WI38 (cell line): ENCODE data around the gene NUPR1.
"Not testable (repeated sequence)": the region's sequence is repeated elsewhere in the genome, so short reads cannot be mapped to it uniquely, and the experiment has no call there.

Experiments
- H3K4me3 ChIP-seq: 2 replicates; pipeline ENCODE4 v1.5.1; 2011; ENCODE audit warnings: low read depth, mild to moderate bottlenecking, control low read depth, low read length
- CTCF ChIP-seq: IDR thresholded peaks from 2 replicates; pipeline ENCODE4 v1.5.1; 2012; ENCODE audit warnings: low read depth, mild to moderate bottlenecking, control low read depth, low read length

Gene NUPR1

GRCh38 chr16:28505489-28506137, 33.2 kb downstream of the NUPR1 start:
- TF ChIP-seq CTCF, result no peak
- H3K4me3 ChIP-seq, result no peak overlapping the region

GRCh38 chr16:28504707-28505404, 33.9 kb downstream of the NUPR1 start:
- no peak overlapping the region for H3K4me3 ChIP-seq
- no peak for TF ChIP-seq CTCF

DNA sequence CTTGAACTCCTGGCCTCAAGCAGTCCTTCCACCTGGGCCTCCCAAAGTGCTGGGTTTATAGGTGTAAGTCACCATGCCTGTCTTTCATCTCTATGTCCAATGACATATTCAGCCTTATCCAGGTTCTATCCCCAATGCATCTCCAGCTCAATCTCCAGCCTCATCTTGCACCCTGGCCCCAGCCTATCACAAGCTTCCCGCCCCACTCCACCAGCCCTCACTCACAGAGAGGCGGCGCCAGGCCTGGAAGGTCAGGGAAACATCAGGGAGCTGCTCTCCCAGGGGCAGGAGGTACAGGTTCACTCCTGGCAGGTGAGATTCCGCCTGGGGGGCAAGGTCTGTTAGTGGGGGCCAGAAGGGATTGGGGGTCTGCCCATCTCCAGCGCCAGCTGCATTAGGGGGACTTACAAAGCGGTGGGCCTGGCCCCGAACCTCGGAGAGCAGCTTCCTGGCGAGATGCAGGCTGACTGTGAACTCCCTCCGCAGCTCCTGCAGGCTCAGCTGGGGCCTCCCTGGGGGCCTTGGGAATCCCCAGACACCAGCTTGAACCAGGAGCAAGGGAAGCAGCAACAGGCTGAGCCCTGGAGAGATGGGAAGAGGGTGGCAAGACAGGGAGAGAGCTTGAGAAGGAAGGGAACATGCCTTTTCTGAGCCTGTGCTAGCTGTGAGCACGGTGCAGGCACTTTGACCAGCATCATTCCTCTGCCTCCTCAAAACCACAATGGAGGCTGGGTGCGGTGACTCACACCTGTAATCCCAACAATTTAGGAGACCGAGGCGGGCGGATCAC, 35.1 kb downstream of the NUPR1 start:
- H3K4me3 ChIP-seq, result no peak overlapping the region
- no peak for TF ChIP-seq CTCF

DNA sequence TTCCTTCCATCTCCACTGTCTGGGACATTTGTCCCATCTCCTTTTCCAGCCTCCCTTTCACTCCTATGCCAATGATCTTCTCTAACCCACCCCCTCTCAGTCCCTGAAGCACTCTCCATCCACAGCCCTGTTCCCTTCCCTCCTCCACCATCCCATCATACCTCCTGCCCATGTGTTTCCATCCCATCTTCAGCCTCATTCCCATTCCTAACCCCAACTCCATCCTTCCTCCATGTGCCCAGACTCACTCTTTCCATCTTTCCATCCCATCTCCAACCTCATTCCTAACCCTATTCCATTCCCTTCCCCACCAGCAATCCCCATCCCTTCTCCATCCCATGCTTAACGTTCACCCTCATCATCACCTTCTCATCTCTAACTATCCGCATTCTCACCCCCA, 36.5 kb downstream of the NUPR1 start:
- H3K4me3 ChIP-seq, result no peak overlapping the region
- no peak for TF ChIP-seq CTCF

DNA sequence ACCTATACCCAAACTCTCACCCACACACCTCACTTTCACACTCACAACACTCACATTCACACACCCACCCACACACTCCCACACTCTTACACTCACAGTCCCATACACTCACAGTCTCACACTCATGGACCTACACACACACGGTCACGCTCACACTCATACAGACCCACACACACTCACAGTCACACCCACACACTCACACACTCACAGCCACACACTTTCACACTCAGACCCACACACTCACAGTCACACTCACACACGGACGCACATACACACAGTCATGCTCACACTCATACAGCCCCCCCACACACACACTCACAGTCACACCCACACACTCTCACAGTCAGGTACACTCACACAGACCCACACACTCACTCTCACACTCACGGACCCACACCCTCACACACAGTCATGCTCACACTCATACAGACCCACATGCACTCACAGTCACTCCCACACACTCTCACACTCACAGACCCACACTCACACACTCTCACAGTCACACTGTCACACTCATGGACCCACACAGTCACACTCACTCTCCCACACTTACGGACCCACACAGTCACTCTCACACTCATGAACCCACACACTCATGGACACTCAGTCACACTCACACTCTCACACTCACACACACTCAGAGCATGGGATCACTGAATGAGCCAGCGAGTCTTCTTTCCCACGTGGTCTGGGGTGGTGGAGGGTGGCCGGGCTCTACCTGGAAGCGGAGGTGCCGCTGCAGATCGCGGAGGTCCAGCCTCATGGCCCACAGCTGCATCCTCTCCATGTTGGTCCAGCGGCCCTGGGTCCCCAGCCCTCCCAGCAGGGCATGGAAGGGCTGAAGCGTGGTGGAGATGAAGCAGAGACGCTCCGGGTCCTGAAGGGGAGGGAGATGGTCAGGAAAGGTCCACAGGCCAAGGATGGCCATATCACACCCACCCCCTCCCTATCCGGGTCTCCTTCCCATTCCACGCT, 37.2 kb downstream of the NUPR1 start:
- H3K4me3 ChIP-seq, result no peak overlapping the region
- no peak for TF ChIP-seq CTCF

DNA sequence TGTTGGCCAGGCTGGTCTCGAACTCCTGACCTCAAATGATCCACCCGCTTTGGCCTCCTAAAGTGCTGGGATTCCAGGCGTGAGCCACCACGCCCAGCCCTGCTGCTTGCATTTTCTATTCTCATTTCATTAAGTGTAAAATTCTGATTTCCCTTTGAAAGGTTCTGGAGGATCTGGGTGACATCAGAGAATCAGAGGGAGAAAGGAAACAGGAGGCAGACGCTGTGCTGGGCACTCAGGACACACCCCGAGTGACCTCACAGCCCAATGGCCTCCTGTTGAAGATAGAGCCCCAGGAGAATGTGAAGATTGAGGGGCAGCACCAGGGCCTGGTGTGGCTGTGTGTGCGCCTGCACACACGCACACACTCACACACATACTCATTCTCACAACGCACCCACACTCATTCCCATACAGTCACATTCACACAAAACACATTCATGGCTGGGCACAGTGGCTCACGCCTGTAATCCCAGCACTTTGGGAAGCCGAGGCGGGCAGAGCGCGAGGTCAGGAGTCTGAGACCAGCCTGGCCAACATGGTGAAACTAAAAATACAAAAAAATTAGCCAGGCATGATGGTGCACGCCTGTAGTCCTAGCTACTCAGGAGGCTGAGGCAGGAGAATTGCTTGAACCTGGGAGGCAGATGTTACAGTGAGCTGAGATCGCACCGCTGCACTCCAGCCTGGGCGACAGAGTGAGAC, 38.1 kb downstream of the NUPR1 start:
- H3K4me3 ChIP-seq, result not testable (repeated sequence)
